ENCODE results near the gene HDAC11. TPM values are rescaled to one million over a fixed set of nuclear protein-coding genes. Genes with fewer than 3 reads are reported as not detected.

HDAC11 gene
- polyA plus RNA-seq, 1 donor (not counting 4 experiments of a cell fraction or from before 2014, with no cell fraction given), result 12.6 TPM

GRCh38 chr3:13550791-13551360 is 70.8 kb downstream of the HDAC11 start:
- H3K27ac ChIP-seq (ENCODE audit: control insufficient read depth, insufficient read depth, low read length), result no peak overlapping the region
- H3K9ac ChIP-seq (ENCODE audit: control insufficient read depth, extremely low read depth, insufficient read depth, low read length), result no peak overlapping the region
- no peak overlapping the region for H3K4me3 ChIP-seq (ENCODE audit: control insufficient read depth in 2 of 3, extremely low read depth in 1 of 3, insufficient read depth in 2 of 3, low read depth in 1 of 3, low read length in 3 of 3)
- H3K79me2 ChIP-seq (ENCODE audit: control insufficient read depth, insufficient read depth, low read length), result no peaks in the 10 kb centered on the region
- H3K36me3 ChIP-seq (ENCODE audit: control insufficient read depth in 2 of 2, extremely low read depth in 1 of 2, insufficient read depth in 2 of 2, low read length in 2 of 2), result no peaks in the 10 kb centered on the region
- DNase-seq (ENCODE audit: low read depth, low spot score), result no peak
- H3K9me1 ChIP-seq (ENCODE audit: control insufficient read depth, extremely low read depth, insufficient read depth, low read length), result peaks cover 2% of the 10 kb centered on the region
- TF ChIP-seq CTCF (optimal IDR thresholded peaks at IDR 0.05 in 1 of 3, IDR thresholded peaks at IDR 0.05 in 1 of 3, conservative IDR thresholded peaks at IDR 0.05 in 1 of 3; ENCODE audit: extremely low read depth in 1 of 3, insufficient read depth in 2 of 3, low read length in 3 of 3) (no peak), EZH2 (IDR thresholded peaks at IDR 0.05; ENCODE audit: low read length) (no peak)
- FAIRE-seq, result no peak
- dilution Hi-C loops (cut with MboI; ENCODE audit: extremely low pct_ligation_motif_present, low sequenced_read_pairs), result no loop called here
- H3K9me3 ChIP-seq (ENCODE audit: control insufficient read depth, low read depth, low read length), result no peaks in the 10 kb centered on the region
- H3K4me2 ChIP-seq (ENCODE audit: control insufficient read depth, extremely low read depth, insufficient read depth, low read depth, low read length), result no peak overlapping the region
- H3K27me3 ChIP-seq (ENCODE audit: control insufficient read depth, extremely low read depth, insufficient read depth, low read length), result peaks cover 17% of the 10 kb centered on the region
- H3K4me1 ChIP-seq (ENCODE audit: control insufficient read depth, extremely low read depth, insufficient read depth, low read length), result peaks cover 12% of the 10 kb centered on the region
- H4K20me1 ChIP-seq (ENCODE audit: control insufficient read depth, extremely low read depth, insufficient read depth, low read length), result no peaks in the 10 kb centered on the region
- H2AFZ ChIP-seq (ENCODE audit: control insufficient read depth, low read length), result no peak overlapping the region

GRCh38 chr3:13552857-13553652 is 72.9 kb downstream of the HDAC11 start:
- no peak for DNase-seq (ENCODE audit: low read depth, low spot score)
- no peak overlapping the region for H2AFZ ChIP-seq (ENCODE audit: control insufficient read depth, low read length)
- H3K9ac ChIP-seq (ENCODE audit: control insufficient read depth, extremely low read depth, insufficient read depth, low read length), result no peak overlapping the region
- no peaks in the 10 kb centered on the region for H4K20me1 ChIP-seq (ENCODE audit: control insufficient read depth, extremely low read depth, insufficient read depth, low read length)
- peaks cover 2% of the 10 kb centered on the region for H3K9me1 ChIP-seq (ENCODE audit: control insufficient read depth, extremely low read depth, insufficient read depth, low read length)
- no peak overlapping the region for H3K4me2 ChIP-seq (ENCODE audit: control insufficient read depth, extremely low read depth, insufficient read depth, low read depth, low read length)
- no peak overlapping the region for H3K4me3 ChIP-seq (ENCODE audit: control insufficient read depth in 2 of 3, extremely low read depth in 1 of 3, insufficient read depth in 2 of 3, low read depth in 1 of 3, low read length in 3 of 3)
- dilution Hi-C loops (cut with MboI; ENCODE audit: extremely low pct_ligation_motif_present, low sequenced_read_pairs), result no loop called here
- no peaks in the 10 kb centered on the region for H3K36me3 ChIP-seq (ENCODE audit: control insufficient read depth in 2 of 2, extremely low read depth in 1 of 2, insufficient read depth in 2 of 2, low read length in 2 of 2)
- TF ChIP-seq EZH2 (IDR thresholded peaks at IDR 0.05; ENCODE audit: low read length) (no peak), CTCF (optimal IDR thresholded peaks at IDR 0.05 in 1 of 3, IDR thresholded peaks at IDR 0.05 in 1 of 3, conservative IDR thresholded peaks at IDR 0.05 in 1 of 3; ENCODE audit: extremely low read depth in 1 of 3, insufficient read depth in 2 of 3, low read length in 3 of 3) (no peak)
- peaks cover 17% of the 10 kb centered on the region for H3K27me3 ChIP-seq (ENCODE audit: control insufficient read depth, extremely low read depth, insufficient read depth, low read length)
- no peak overlapping the region for H3K27ac ChIP-seq (ENCODE audit: control insufficient read depth, insufficient read depth, low read length)
- no peaks in the 10 kb centered on the region for H3K9me3 ChIP-seq (ENCODE audit: control insufficient read depth, low read depth, low read length)
- H3K79me2 ChIP-seq (ENCODE audit: control insufficient read depth, insufficient read depth, low read length), result no peaks in the 10 kb centered on the region
- peaks cover 7% of the 10 kb centered on the region for H3K4me1 ChIP-seq (ENCODE audit: control insufficient read depth, extremely low read depth, insufficient read depth, low read length)
- FAIRE-seq, result no peak
